WTC11 (cell line): ENCODE data around the gene JADE2. TPM values are rescaled to one million over a fixed set of nuclear protein-coding genes. Genes with fewer than 3 reads are reported as not detected.

Experiments used
- ATAC-seq: fragments of 200-7000 bp; cut with Tn5 transposase; 2 replicates; pipeline ENCODE4 v1.10.0; 2021; ENCODE audit warnings: mild to moderate bottlenecking, moderate library complexity
- CTCF ChIA-PET: fragments of 300-600 bp; sonication (Branson Sonifier 250); formaldehyde crosslinking; loops from one replicate; lab custom pipeline; 2021; ENCODE audit warnings: antibody characterized with exemption; lab: Charles Lee
- POLR2A ChIA-PET: fragments of 350-600 bp; sonication (Branson Sonifier 250); formaldehyde crosslinking; loops from one replicate; lab custom pipeline; 2021; ENCODE audit warnings: antibody characterized with exemption; lab: Charles Lee
- DNase-seq: peaks from one replicate; pipeline ENCODE4 v3.0.0; 2021; ENCODE audit warnings: low spot score
- H3K27ac Mint-ChIP-seq: 2 replicates; pipeline ENCODE4 v1.8.0; 2021; ENCODE audit warnings: mixed read lengths
- H3K27me3 Mint-ChIP-seq: 2 replicates; pipeline ENCODE4 v1.8.0; 2021; ENCODE audit warnings: low read depth, mild to moderate bottlenecking, moderate library complexity, mixed read lengths
- H3K36me3 Mint-ChIP-seq: 2 replicates; pipeline ENCODE4 v1.8.0; 2021; ENCODE audit warnings: mixed read lengths
- H3K4me1 Mint-ChIP-seq: 2 replicates; pipeline ENCODE4 v1.8.0; 2022; ENCODE audit warnings: mixed read lengths
- H3K4me3 Mint-ChIP-seq: 2 replicates; pipeline ENCODE4 v1.8.0; 2021; ENCODE audit warnings: mild to moderate bottlenecking, moderate library complexity, mixed read lengths
- H3K9me3 Mint-ChIP-seq: 2 replicates; pipeline ENCODE4 v1.8.0; 2021; ENCODE audit warnings: mixed read lengths
- FOXP1 ChIP-seq: sonication (generic); formaldehyde crosslinking; IDR thresholded peaks from 2 replicates; pipeline ENCODE4 v1.8.0; 2022; ENCODE audit warnings: missing genetic modification reagents, mild to moderate bottlenecking, moderate library complexity, borderline replicate concordance
- GTF2I ChIP-seq: fragments of 250-450 bp; sonication (Bioruptor Pico); conservative IDR thresholded peaks from 2 replicates; pipeline ENCODE4 v1.4.0; 2021; ENCODE audit warnings: mild to moderate bottlenecking
- RORB ChIP-seq: fragments of 250-450 bp; sonication (Bioruptor Pico); IDR thresholded peaks from 2 replicates; pipeline ENCODE4 v1.9.0; 2021; ENCODE audit warnings: mild to moderate bottlenecking
- ZNF121 ChIP-seq: sonication (generic); formaldehyde crosslinking; IDR thresholded peaks from 2 replicates; pipeline ENCODE4 v1.8.0; 2023; ENCODE audit warnings: missing genetic modification reagents
- total RNA-seq: library from RNA; stranded (reverse); gene quantifications from 3 replicates; pipeline ENCODE4 v1.2.3, GENCODE V29; 2021
- TF ChIP-seq, protein P1 (sequence below): fragments of 250-450 bp; sonication (Bioruptor Pico); IDR thresholded peaks from 2 replicates; pipeline ENCODE4 v1.9.0; 2021; ENCODE audit warnings: mild to moderate bottlenecking, borderline replicate concordance
- TF ChIP-seq, protein P2 (sequence below): sonication (generic); formaldehyde crosslinking; IDR thresholded peaks from 2 replicates; pipeline ENCODE4 v1.8.0; 2023; ENCODE audit warnings: mild to moderate bottlenecking, missing genetic modification reagents
- TF ChIP-seq, protein P3 (sequence below): sonication (generic); formaldehyde crosslinking; IDR thresholded peaks from 2 replicates; pipeline ENCODE4 v1.8.1; 2023; ENCODE audit warnings: mild to moderate bottlenecking, missing genetic modification reagents, borderline replicate concordance
- TF ChIP-seq, protein P4 (sequence below): sonication (generic); formaldehyde crosslinking; IDR thresholded peaks from 2 replicates; pipeline ENCODE4 v1.8.0; 2022; ENCODE audit warnings: mild to moderate bottlenecking, missing genetic modification reagents
- TF ChIP-seq, protein P5 (sequence below): sonication (generic); formaldehyde crosslinking; IDR thresholded peaks from 2 replicates; pipeline ENCODE4 v1.8.1; 2023; ENCODE audit warnings: mild to moderate bottlenecking, missing genetic modification reagents, moderate library complexity
- TF ChIP-seq, protein P6 (sequence below): sonication (generic); formaldehyde crosslinking; IDR thresholded peaks from 2 replicates; pipeline ENCODE4 v1.8.0; 2022; ENCODE audit warnings: mild to moderate bottlenecking, missing genetic modification reagents
- TF ChIP-seq, protein P7 (sequence below): fragments of 250-450 bp; sonication (Bioruptor Pico); IDR thresholded peaks from 2 replicates; pipeline ENCODE4 v1.9.0; 2021; ENCODE audit warnings: mild to moderate bottlenecking
- TF ChIP-seq, protein P8 (sequence below): sonication (generic); formaldehyde crosslinking; IDR thresholded peaks from 2 replicates; pipeline ENCODE4 v1.8.1; 2022; ENCODE audit warnings: mild to moderate bottlenecking, moderate library complexity, missing genetic modification reagents

The JADE2 gene
- total RNA-seq, 1 experiment from 2014 or later = 40.8 TPM

DNA sequence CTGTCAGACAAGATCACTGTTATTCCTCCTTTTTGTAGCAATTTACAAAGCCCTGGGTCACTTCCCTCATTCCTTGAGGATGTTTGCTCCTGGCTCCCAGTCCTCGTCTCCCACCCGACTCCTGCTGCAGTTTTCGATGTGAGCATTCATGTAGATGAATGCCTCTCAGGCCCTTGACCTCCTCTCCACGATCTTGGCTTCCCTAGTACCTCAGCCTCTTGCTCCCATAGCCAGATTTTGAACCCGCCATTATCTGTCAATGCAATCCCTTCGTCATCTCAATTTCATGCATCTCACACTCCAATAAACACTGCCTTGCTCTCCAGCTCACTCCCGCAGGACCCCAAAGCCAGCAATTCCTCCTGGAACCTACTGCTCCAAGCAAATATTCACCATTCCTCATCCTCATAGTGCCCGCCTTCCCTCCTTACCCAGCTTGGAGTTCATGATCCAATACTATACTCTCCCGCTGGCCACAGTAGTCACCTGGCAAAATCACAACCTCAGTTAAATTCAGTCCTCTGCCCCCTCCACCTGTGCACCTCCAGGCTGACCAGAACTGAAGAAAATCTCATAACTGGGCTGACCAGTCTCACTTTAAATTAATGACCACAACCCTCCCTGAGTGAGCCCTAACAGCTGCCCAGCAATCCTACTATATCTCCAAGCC is 35.1 kb upstream of the JADE2 start (continued):
- TF ChIP-seq, protein P1, sequence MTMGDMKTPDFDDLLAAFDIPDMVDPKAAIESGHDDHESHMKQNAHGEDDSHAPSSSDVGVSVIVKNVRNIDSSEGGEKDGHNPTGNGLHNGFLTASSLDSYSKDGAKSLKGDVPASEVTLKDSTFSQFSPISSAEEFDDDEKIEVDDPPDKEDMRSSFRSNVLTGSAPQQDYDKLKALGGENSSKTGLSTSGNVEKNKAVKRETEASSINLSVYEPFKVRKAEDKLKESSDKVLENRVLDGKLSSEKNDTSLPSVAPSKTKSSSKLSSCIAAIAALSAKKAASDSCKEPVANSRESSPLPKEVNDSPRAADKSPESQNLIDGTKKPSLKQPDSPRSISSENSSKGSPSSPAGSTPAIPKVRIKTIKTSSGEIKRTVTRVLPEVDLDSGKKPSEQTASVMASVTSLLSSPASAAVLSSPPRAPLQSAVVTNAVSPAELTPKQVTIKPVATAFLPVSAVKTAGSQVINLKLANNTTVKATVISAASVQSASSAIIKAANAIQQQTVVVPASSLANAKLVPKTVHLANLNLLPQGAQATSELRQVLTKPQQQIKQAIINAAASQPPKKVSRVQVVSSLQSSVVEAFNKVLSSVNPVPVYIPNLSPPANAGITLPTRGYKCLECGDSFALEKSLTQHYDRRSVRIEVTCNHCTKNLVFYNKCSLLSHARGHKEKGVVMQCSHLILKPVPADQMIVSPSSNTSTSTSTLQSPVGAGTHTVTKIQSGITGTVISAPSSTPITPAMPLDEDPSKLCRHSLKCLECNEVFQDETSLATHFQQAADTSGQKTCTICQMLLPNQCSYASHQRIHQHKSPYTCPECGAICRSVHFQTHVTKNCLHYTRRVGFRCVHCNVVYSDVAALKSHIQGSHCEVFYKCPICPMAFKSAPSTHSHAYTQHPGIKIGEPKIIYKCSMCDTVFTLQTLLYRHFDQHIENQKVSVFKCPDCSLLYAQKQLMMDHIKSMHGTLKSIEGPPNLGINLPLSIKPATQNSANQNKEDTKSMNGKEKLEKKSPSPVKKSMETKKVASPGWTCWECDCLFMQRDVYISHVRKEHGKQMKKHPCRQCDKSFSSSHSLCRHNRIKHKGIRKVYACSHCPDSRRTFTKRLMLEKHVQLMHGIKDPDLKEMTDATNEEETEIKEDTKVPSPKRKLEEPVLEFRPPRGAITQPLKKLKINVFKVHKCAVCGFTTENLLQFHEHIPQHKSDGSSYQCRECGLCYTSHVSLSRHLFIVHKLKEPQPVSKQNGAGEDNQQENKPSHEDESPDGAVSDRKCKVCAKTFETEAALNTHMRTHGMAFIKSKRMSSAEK (CRISPR knock-in tag) = no peak

DNA sequence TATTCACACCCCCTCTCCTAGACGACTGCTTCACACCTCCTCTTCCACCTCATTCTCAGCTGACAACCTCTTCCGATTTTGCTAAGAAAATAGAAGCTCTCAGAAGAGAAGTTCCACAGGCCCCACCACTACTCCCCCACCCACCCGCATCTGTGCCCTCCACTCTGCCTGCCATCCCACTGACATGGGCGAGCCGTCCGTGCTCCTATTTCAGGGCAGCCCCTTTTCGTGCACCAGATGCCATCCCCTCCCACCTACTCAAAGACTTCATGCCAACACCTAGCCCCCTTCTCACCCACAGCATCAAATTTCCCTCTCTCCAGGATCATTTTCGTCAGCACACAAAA is 34.6 kb upstream of the JADE2 start:
- no peaks in the 10 kb centered on the region for H3K4me1 Mint-ChIP-seq
- no peak overlapping the region for H3K27ac Mint-ChIP-seq
- POLR2A ChIA-PET = no interaction called here
- no peaks in the 10 kb centered on the region; the same call in 1 of the 2 replicates for H3K27me3 Mint-ChIP-seq
- peaks cover 3% of the 10 kb centered on the region for H3K9me3 Mint-ChIP-seq
- DNase-seq = no peak
- peaks cover 2% of the 10 kb centered on the region for H3K36me3 Mint-ChIP-seq
- ATAC-seq = no peak
- no peak overlapping the region for H3K4me3 Mint-ChIP-seq
- CTCF ChIA-PET = interaction anchor here (1.2 to 1.8 kb wide), 2 partner anchors 24 to 37 kb away, joined by 3 to 6 read pairs; no protein-coding TSS in a partner anchor
- TF ChIP-seq, protein P2, sequence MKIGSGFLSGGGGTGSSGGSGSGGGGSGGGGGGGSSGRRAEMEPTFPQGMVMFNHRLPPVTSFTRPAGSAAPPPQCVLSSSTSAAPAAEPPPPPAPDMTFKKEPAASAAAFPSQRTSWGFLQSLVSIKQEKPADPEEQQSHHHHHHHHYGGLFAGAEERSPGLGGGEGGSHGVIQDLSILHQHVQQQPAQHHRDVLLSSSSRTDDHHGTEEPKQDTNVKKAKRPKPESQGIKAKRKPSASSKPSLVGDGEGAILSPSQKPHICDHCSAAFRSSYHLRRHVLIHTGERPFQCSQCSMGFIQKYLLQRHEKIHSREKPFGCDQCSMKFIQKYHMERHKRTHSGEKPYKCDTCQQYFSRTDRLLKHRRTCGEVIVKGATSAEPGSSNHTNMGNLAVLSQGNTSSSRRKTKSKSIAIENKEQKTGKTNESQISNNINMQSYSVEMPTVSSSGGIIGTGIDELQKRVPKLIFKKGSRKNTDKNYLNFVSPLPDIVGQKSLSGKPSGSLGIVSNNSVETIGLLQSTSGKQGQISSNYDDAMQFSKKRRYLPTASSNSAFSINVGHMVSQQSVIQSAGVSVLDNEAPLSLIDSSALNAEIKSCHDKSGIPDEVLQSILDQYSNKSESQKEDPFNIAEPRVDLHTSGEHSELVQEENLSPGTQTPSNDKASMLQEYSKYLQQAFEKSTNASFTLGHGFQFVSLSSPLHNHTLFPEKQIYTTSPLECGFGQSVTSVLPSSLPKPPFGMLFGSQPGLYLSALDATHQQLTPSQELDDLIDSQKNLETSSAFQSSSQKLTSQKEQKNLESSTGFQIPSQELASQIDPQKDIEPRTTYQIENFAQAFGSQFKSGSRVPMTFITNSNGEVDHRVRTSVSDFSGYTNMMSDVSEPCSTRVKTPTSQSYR (CRISPR knock-in tag) = no peak
- TF ChIP-seq FOXP1 (CRISPR knock-in tag) (no peak), RORB (no peak), GTF2I (CRISPR knock-in tag) (no peak), ZNF121 (CRISPR knock-in tag) (no peak)
- TF ChIP-seq, protein P3, sequence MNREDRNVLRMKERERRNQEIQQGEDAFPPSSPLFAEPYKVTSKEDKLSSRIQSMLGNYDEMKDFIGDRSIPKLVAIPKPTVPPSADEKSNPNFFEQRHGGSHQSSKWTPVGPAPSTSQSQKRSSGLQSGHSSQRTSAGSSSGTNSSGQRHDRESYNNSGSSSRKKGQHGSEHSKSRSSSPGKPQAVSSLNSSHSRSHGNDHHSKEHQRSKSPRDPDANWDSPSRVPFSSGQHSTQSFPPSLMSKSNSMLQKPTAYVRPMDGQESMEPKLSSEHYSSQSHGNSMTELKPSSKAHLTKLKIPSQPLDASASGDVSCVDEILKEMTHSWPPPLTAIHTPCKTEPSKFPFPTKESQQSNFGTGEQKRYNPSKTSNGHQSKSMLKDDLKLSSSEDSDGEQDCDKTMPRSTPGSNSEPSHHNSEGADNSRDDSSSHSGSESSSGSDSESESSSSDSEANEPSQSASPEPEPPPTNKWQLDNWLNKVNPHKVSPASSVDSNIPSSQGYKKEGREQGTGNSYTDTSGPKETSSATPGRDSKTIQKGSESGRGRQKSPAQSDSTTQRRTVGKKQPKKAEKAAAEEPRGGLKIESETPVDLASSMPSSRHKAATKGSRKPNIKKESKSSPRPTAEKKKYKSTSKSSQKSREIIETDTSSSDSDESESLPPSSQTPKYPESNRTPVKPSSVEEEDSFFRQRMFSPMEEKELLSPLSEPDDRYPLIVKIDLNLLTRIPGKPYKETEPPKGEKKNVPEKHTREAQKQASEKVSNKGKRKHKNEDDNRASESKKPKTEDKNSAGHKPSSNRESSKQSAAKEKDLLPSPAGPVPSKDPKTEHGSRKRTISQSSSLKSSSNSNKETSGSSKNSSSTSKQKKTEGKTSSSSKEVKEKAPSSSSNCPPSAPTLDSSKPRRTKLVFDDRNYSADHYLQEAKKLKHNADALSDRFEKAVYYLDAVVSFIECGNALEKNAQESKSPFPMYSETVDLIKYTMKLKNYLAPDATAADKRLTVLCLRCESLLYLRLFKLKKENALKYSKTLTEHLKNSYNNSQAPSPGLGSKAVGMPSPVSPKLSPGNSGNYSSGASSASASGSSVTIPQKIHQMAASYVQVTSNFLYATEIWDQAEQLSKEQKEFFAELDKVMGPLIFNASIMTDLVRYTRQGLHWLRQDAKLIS (CRISPR knock-in tag) = no peak
- TF ChIP-seq, protein P4, sequence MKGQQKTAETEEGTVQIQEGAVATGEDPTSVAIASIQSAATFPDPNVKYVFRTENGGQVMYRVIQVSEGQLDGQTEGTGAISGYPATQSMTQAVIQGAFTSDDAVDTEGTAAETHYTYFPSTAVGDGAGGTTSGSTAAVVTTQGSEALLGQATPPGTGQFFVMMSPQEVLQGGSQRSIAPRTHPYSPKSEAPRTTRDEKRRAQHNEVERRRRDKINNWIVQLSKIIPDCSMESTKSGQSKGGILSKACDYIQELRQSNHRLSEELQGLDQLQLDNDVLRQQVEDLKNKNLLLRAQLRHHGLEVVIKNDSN = no peak
- TF ChIP-seq, protein P5, sequence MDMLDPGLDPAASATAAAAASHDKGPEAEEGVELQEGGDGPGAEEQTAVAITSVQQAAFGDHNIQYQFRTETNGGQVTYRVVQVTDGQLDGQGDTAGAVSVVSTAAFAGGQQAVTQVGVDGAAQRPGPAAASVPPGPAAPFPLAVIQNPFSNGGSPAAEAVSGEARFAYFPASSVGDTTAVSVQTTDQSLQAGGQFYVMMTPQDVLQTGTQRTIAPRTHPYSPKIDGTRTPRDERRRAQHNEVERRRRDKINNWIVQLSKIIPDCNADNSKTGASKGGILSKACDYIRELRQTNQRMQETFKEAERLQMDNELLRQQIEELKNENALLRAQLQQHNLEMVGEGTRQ (CRISPR knock-in tag) = no peak
- TF ChIP-seq, protein P6, sequence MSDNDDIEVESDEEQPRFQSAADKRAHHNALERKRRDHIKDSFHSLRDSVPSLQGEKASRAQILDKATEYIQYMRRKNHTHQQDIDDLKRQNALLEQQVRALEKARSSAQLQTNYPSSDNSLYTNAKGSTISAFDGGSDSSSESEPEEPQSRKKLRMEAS (CRISPR knock-in tag) = no peak
- TF ChIP-seq, protein P1 (CRISPR knock-in tag) = no peak
- TF ChIP-seq, protein P7, sequence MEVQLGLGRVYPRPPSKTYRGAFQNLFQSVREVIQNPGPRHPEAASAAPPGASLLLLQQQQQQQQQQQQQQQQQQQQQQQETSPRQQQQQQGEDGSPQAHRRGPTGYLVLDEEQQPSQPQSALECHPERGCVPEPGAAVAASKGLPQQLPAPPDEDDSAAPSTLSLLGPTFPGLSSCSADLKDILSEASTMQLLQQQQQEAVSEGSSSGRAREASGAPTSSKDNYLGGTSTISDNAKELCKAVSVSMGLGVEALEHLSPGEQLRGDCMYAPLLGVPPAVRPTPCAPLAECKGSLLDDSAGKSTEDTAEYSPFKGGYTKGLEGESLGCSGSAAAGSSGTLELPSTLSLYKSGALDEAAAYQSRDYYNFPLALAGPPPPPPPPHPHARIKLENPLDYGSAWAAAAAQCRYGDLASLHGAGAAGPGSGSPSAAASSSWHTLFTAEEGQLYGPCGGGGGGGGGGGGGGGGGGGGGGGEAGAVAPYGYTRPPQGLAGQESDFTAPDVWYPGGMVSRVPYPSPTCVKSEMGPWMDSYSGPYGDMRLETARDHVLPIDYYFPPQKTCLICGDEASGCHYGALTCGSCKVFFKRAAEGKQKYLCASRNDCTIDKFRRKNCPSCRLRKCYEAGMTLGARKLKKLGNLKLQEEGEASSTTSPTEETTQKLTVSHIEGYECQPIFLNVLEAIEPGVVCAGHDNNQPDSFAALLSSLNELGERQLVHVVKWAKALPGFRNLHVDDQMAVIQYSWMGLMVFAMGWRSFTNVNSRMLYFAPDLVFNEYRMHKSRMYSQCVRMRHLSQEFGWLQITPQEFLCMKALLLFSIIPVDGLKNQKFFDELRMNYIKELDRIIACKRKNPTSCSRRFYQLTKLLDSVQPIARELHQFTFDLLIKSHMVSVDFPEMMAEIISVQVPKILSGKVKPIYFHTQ (CRISPR knock-in tag) = no peak
- TF ChIP-seq, protein P8, sequence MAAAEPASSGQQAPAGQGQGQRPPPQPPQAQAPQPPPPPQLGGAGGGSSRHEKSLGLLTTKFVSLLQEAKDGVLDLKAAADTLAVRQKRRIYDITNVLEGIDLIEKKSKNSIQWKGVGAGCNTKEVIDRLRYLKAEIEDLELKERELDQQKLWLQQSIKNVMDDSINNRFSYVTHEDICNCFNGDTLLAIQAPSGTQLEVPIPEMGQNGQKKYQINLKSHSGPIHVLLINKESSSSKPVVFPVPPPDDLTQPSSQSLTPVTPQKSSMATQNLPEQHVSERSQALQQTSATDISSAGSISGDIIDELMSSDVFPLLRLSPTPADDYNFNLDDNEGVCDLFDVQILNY (CRISPR knock-in tag) = no peak
